ENCODE measurements around the gene LYSMD4. TPM values are rescaled to one million over a fixed set of nuclear protein-coding genes. Genes with fewer than 3 reads are reported as not detected.
"Not testable (repeated sequence)": the region's sequence is repeated elsewhere in the genome, so short reads cannot be mapped to it uniquely, and the experiment has no call there.

Gene LYSMD4
- 1.3 and 3.5 TPM in 2 replicates for total RNA-seq (2014; rRNA removed; shearing (Covaris generic))

DNA sequence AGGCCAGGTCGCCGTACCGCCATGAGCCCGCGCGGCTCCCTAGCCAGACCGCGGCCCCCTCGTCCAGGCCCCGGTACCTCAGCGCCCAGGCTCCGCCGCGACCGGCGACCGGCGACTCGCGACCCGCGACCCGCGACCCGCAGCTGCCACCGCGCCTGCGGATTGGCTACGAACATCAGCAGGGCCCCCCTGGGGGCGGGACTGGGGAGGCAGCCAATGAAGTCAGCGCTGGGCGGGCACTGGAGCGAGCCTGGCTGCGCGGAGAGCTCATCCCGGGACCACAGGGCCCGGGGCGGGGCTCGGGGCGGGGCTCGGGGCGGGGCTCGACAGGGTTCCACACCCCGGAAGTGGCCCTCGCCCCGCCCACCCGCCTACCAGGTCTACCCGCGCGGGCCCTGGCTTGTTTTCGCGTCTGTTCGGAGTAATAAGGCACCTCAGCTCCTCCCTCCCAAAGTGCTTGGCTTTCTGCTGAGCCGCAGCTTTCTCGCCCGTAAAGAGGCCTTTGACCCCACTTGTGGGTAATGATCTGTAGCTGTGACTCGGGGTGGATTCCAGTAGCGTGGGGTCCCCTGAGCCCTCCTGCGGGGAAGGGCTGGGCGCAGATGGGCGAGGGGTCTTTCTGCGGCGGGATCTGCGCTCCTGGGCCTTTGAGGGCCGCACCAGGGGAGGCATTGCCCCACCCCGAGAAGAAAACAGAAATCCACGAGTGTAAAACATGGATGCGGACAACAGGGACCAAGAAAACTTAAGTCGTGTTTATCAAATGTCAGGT is at the start of gene LYSMD4:
Gene LYSMD4, minus strand, starts transcription at position 170 of the 772 bp plus-strand sequence. CDS start 1,438 bp downstream, outside the sequence.
- DNase-seq (ENCODE audit: low read depth) = peak; percentile 89

DNA sequence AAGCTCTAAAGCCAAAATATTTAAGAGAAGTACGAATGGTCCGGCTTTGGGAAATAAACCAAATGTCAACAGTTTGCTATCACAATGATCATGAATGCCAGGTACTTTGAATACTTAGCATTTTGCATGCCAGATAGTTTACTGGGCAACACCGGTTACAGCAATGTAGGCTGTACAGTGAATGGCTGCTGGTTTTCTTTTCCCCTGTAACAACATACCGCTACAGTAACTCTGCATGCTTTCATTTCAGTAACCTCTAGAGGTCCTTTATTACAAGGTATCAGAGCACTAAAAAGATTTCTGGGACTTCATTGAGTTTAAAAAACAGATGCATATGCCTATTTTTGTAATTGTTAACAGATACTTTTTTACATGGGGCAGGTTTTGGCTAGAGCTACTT is 48.8 kb upstream of the LYSMD4 start:
- not testable (repeated sequence) for DNase-seq (ENCODE audit: low read depth)

DNA sequence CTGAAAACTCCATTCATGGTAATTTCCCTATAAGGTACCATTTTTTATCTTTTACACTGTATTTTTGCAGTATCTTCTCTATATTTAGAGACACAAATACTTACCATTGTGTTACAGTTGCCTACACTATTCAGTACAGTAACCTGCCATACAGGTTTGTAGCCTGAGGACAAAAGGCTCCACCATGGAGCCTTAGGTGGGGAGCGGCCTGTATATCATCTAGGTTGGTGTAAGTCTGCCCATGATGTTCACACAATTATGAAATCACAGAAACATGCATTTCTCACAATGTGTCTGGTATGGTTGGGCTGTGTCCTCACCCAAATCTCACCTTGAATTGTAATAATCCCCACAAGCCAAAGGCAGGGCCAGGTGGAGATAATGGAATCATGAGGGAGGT is 43.9 kb upstream of the LYSMD4 start:
- DNase-seq (ENCODE audit: low read depth) = no peak

GRCh38 chr15:99764522-99764921 is 31.3 kb upstream of the LYSMD4 start:
- no peak for DNase-seq (ENCODE audit: low read depth)

DNA sequence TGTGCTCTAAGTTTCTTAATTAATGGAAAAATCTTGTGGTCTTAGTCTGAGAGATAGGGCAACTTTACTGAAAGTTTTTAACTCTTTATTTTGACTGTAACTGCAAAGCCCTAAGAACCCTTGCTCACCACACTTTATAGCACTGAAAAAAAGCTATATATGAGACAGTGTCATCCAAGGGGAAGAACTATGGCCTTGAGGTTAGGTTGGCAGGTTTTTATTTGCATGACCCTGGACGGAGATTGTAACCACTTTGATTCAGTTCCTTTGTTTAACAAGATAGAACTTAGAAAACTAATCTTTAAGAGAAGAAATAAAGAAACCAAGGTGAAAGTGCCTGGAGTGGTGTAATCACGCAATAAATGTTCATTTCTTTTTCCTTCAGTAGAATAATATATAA is 30.6 kb upstream of the LYSMD4 start:
- DNase-seq (ENCODE audit: low read depth) = no peak

DNA sequence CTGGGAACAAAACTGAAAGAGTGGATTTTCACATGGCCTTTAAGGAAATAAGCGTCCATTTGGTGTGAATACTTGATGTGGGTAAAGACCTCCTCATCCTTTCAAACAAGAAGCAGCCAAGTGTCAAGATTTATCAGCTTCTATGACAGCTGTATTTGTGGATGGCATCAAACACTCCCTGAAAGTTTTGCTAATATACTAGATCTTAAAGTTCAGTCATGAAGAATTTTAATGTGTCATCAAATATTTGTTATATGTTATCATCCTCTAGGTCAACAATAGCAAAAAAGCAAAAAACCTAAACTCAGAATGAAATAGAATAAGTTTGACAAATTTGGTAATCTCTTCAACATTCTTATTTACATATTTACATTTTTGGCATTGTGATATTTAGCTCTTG is 29.1 kb upstream of the LYSMD4 start:
- DNase-seq (ENCODE audit: low read depth) = no peak

- DNase-seq (ENCODE audit: low read depth) = peak; percentile 58
Measured at GRCh38 chr15:99755692-99756409, 22.6 kb upstream of the LYSMD4 start.

DNA sequence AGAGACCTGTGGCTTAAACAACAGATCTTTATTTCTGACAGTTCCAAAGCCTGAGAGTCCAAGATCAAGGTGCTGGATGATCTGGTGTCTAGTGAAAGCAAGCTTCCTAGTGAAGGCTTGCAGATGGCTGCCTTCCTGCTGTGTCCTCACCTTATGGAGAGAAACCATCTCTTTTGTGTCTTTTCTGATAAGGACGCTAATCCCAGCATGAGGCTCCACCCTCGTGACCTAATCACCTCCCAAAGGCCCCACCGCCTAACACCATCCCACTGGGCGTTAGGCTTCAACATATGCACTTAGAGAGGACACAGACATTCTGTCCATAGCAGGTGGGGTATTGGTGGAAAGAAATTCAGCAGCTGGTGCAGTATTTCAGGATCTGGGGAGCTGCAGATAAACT is 19.8 kb upstream of the LYSMD4 start:
- no peak for DNase-seq (ENCODE audit: low read depth)

GRCh38 chr15:99752556-99752955 is 19.3 kb upstream of the LYSMD4 start:
- DNase-seq (ENCODE audit: low read depth) = no peak

- not testable (repeated sequence) for DNase-seq (ENCODE audit: low read depth)
Measured at GRCh38 chr15:99750326-99750725, 17.1 kb upstream of the LYSMD4 start.

GRCh38 chr15:99749386-99749785 is 16.1 kb upstream of the LYSMD4 start:
- peak; percentile 11 for DNase-seq (ENCODE audit: low read depth)

- DNase-seq (ENCODE audit: low read depth) = no peak
Measured at GRCh38 chr15:99745370-99746086, 12.3 kb upstream of the LYSMD4 start.

- no peak for DNase-seq (ENCODE audit: low read depth)
Measured at GRCh38 chr15:99744142-99744541, 10.9 kb upstream of the LYSMD4 start.

DNA sequence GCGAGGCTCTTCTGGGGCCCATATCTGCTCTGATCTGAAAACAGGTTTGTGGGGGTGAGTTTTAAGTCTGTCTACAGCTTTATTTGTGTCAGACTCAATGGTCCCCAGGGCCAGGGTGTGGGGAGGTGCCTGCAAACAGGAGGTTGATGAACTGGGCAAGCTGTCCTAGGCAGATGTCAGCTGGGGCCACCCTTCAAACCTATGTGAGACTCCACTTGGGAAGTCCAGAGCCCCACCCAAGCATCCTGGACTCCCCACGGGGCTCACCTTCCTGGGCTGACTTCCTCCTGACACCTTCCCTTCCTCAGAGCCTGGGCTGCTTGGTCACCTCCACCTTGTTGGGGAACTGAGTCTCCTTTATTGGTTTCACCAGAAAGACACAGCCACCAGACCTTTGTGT is 8.6 kb upstream of the LYSMD4 start:
- DNase-seq (ENCODE audit: low read depth) = no peak

DNA sequence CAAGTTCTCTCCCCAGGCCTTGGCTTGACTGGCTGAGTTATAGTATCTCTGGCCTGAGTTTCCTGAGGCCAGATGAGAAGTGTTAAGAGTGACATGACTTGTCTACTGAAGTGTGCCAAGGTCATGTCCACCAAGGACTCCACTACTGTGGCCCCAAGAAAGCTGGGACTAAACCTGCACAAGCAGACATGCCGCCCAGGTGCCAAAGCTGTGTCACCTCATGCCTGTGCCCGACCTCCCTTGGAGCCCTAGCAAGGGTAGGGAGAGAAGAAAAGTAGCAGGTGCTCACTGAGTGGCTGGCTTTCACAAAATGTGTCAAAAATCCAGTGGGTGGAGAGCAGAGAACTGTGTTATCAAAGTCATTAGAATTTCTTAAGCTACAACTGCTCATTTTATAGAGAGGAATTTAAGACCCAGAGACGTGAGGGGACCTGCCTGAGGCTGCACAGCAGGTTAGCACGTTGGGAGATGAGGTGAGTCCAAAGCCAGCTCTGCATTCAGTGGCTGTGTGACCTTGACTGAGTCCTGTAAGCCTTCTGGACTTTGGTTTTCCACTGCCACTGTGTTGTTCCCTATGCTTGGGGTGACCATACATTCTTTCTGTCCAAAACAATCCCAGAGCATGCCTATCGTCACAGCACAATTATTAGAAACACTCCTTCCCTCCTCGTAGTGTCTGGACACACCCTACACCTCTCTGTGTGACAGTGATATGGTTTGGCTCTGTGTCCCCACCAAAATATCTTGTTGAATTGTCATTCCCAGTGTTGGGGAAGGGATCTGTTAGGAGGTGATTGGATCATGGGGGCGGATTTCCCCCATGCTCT is 5.0 kb upstream of the LYSMD4 start:
- no peak for DNase-seq (ENCODE audit: low read depth)

DNA sequence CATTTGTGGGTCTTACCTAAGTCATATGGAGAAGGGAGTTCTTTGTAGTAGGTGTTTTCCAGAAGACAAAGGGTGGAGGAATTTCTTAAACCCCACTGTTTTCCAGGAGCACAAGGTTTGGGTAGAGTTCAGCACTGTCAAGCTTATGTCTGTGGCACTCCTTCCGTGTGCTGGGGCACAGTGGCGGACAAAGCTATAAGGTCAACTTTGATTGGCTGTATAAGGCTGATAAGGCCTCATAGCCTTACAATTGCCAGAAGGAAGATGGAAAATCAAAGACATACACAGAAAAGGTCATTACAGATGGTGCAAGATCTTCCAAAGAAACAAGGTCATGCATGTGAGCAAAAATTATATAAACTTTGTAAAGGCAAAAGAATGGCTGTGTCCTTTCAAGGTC is 3.5 kb upstream of the LYSMD4 start:
- no peak for DNase-seq (ENCODE audit: low read depth)

DNA sequence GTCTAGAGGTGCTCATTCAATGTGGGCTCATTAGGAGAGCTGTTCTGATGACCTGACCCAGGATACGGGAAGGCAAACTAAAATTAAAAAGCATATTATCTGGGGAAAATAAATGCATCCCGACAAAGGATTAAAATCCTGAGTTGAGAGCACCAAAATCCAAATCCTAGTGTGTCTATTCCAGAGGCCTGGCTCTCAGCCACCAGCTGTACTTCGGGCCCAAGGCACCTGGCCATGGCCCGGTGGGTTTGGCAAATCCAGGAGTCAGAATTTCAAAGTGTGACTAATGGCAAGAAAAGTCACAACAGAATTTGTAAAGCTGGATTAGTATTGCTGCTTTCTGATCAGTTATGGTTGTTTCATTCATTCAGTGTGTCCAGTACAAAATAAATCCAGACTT is 2.6 kb upstream of the LYSMD4 start:
- no peak for DNase-seq (ENCODE audit: low read depth)

DNA sequence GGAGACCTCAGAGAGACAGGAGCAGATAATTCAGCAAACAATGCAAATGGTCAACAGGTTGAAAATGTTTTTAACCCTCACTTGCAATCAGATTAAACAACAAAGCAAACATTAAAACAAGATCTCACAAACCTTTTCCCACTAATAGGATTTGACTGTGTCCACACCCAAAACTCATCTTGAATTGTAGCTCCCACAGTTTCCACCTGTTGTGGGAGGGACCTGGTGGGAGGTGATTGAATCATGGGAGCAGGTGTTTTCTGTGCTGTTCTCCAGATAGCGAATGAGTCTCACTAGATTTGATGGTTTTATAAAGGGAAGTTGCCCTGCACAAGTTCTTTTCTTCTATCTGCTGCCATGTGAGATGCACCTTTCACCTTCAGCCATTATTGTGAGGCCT is 1.3 kb upstream of the LYSMD4 start:
- no peak for DNase-seq (ENCODE audit: low read depth)

DNA sequence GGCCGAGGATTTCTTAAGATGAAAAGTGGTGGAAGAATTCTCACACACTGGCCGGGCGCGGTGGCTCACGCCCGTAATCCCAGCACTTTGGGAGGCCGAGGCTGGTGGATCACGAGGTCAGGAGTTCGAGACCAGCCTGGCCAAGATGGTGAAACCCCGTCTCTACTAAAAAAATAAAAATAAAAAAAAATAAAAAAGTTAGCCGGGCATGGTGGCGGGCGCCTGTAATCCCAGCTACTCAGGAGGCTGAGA is 729 bp upstream of the LYSMD4 start:
- DNase-seq (ENCODE audit: low read depth) = not testable (repeated sequence)

DNA sequence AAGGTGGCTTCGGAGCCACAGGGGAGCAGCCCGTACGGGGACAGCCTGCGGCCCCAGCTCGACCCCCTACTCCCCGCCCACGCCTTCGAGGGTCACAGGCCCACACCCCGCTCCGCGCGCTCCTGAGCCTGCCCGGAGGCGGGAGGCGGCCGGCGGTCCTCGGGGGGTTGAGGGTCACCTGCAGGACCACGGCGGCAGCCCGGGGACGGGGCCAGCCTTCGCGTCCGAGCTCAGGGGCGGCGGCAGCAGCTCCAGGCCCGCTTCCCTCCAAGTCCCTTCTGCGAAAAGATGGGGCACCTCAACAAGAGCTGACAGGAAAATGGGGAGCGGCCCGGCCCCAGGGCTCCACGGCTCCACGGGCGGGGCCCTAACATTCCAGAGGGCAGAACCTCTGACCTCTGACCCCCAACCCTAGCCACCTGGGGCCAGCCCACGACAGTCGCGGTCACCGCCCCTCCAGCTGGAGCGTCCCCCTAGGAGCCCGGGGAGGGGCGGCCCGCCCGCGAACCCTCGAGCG is 428 bp downstream of the LYSMD4 start:
- DNase-seq (ENCODE audit: low read depth) = peak; percentile 15

GRCh38 chr15:99732124-99732750 is 1.0 kb downstream of the LYSMD4 start:
- peak; percentile 15 for DNase-seq (ENCODE audit: low read depth)
